AG04449 (cell line): ENCODE data around the gene CAPN11.
"Not testable (repeated sequence)": the region's sequence is repeated elsewhere in the genome, so short reads cannot be mapped to it uniquely, and the experiment has no call there.

Experiments
- CTCF ChIA-PET: fragments of 350-600 bp; formaldehyde crosslinking; extraction: SDS; loops from one replicate; lab custom pipeline; 2021; ENCODE audit warnings: antibody characterized with exemption; lab: Yijun Ruan, JAX
- POLR2A ChIA-PET: fragments of 400-600, 350-600 bp; formaldehyde crosslinking; extraction: SDS; loops from one replicate; lab custom pipeline; 2020; ENCODE audit warnings: antibody characterized with exemption, inconsistent platforms; lab: Yijun Ruan, JAX
- DNase-seq: peaks from one replicate; pipeline ENCODE4 v3.0.0-alpha.2; 2010; ENCODE audit warnings: low read depth, low spot score
- H3K4me3 ChIP-seq: 2 replicates; pipeline ENCODE4 v1.5.1; 2011; ENCODE audit warnings: low read depth, mild to moderate bottlenecking, control low read depth, low read length
- CTCF ChIP-seq: IDR thresholded peaks from one replicate; pipeline ENCODE4 v1.5.1; 2011; ENCODE audit warnings: mild to moderate bottlenecking, moderate library complexity, low read length, control low read depth, inconsistent platforms; ENCODE audit not compliant: insufficient read depth; ENCODE audit errors: missing control alignments

CAPN11 gene

GRCh38 chr6:44182911-44183390, 24.3 kb downstream of the CAPN11 start:
- POLR2A ChIA-PET, result no interaction called here
- H3K4me3 ChIP-seq, result no peak overlapping the region
- TF ChIP-seq CTCF, result no peak

GRCh38 chr6:44183783-44184182, 25.2 kb downstream of the CAPN11 start:
- DNase-seq, result no peak
- TF ChIP-seq CTCF, result no peak
- H3K4me3 ChIP-seq, result no peak overlapping the region
- ChIA-PET CTCF (interaction anchor here (1.0 to 3.0 kb wide), 3 partner anchors 8 to 50 kb away, joined by 5 to 12 read pairs (median 8); no protein-coding TSS in a partner anchor), POLR2A (no interaction called here)

More at GRCh38 chr6:44182911-44183390, 24.3 kb downstream of the CAPN11 start:
- CTCF ChIA-PET, result interaction anchor here (1.0 to 1.9 kb wide), 2 partner anchors 11 to 51 kb away, joined by 5 to 12 read pairs; no protein-coding TSS in a partner anchor
- DNase-seq, result no peak

- H3K4me3 ChIP-seq, DNase-seq, POLR2A ChIA-PET: not testable (repeated sequence)
- CTCF ChIA-PET, result interaction anchor here (1.2 to 3.3 kb wide), 5 partner anchors 9 to 89 kb away, joined by 3 to 14 read pairs (median 6); no protein-coding TSS in a partner anchor
Observed at GRCh38 chr6:44185356-44185755, 26.7 kb downstream of the CAPN11 start.

- no peak for DNase-seq
- CTCF ChIA-PET, result interaction anchor here (0.7 to 3.3 kb wide), 7 partner anchors 10 to 90 kb away, joined by 3 to 14 read pairs (median 5); no protein-coding TSS in a partner anchor
- POLR2A ChIA-PET, result no interaction called here
- TF ChIP-seq CTCF, result no peak
- no peak overlapping the region for H3K4me3 ChIP-seq
Observed at GRCh38 chr6:44185953-44186634, 27.5 kb downstream of the CAPN11 start.

- no peak overlapping the region for H3K4me3 ChIP-seq
- POLR2A ChIA-PET, result interaction anchor here (0.7 kb wide), 1 partner anchor 21 kb away, joined by 3 read pairs; no protein-coding TSS in a partner anchor
- no peak for DNase-seq
- TF ChIP-seq CTCF, result no peak
- CTCF ChIA-PET, result interaction anchor here (0.7 to 3.3 kb wide), 7 partner anchors 11 to 90 kb away, joined by 3 to 14 read pairs (median 5); no protein-coding TSS in a partner anchor
Observed at GRCh38 chr6:44186635-44187025, 28.0 kb downstream of the CAPN11 start.

GRCh38 chr6:44188819-44189218, 30.2 kb downstream of the CAPN11 start:
- ChIA-PET POLR2A (no interaction called here), CTCF (interaction anchor here (0.9 to 2.7 kb wide), 4 partner anchors 16 to 149 kb away, joined by 3 to 18 read pairs (median 4); partner anchors contain the start of gene SLC29A1)
- no peak for DNase-seq
- no peak for TF ChIP-seq CTCF
- H3K4me3 ChIP-seq, result no peak overlapping the region
